Upper lobe of left lung (tissue), 4 donors: ENCODE results near the gene MAPK11.

Experiments
- CTCF ChIP-seq, 6 experiments: fragments of 450-650 bp in 4 of 6; fragments of 200-600 bp in 2 of 6; sonication (generic) in 2 of 6; IDR thresholded peaks; one replicate each; pipeline ENCODE4 v1.5.1; 2016 to 2019; ENCODE audit warnings: antibody characterized with exemption in 6 of 6
- POLR2AphosphoS5 ChIP-seq, 2 donors: sonication (generic); formaldehyde crosslinking; IDR thresholded peaks; one replicate each; pipeline ENCODE4 v1.5.1; 2017; ENCODE audit warnings: antibody characterized with exemption in 2 of 2

DNA sequence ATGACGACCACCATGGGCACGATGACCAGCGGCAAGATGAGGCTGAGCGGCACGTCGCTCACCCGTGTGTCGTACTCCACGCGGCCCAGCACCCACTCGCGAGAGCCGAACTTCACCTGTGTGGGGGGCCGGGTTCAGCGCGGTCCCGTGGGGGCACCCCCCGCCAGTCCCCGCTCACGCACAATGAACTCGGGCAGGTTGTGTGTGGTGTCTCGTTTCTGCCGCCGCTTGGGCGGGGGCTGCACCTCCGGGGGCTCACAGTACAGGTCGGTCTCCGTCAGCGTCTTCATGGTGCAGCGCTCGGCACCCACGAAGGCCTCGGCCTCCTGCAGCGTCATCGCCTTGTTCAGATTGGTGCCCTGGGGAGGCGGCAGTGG lies 11.2 kb upstream of the MAPK11 start:
- TF ChIP-seq POLR2AphosphoS5 (IDR thresholded peaks at IDR 0.05) (no peak), CTCF (IDR thresholded peaks at IDR 0.05) (no peak)
